ENCODE results near the gene TLR7.

- TF ChIP-seq, protein P1, sequence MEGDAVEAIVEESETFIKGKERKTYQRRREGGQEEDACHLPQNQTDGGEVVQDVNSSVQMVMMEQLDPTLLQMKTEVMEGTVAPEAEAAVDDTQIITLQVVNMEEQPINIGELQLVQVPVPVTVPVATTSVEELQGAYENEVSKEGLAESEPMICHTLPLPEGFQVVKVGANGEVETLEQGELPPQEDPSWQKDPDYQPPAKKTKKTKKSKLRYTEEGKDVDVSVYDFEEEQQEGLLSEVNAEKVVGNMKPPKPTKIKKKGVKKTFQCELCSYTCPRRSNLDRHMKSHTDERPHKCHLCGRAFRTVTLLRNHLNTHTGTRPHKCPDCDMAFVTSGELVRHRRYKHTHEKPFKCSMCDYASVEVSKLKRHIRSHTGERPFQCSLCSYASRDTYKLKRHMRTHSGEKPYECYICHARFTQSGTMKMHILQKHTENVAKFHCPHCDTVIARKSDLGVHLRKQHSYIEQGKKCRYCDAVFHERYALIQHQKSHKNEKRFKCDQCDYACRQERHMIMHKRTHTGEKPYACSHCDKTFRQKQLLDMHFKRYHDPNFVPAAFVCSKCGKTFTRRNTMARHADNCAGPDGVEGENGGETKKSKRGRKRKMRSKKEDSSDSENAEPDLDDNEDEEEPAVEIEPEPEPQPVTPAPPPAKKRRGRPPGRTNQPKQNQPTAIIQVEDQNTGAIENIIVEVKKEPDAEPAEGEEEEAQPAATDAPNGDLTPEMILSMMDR (conservative IDR thresholded peaks at IDR 0.05; ENCODE audit: low read length), result no peak
- TF ChIP-seq EZH2phosphoT487 (IDR thresholded peaks at IDR 0.05; ENCODE audit: borderline replicate concordance), result no peak
Observed at GRCh38 chrX:12868747-12869146, 1.9 kb downstream of the TLR7 start.

Measured in Loucy (cell line).